Liver (tissue), 9 donors: ENCODE data around the gene GRAMD2A. TPM values are rescaled to one million over a fixed set of nuclear protein-coding genes. Genes with fewer than 3 reads are reported as not detected.

Experiments used
- DNase-seq: peaks from one replicate; pipeline ENCODE4 v3.0.0-alpha.2; 2017; ENCODE audit warnings: low spot score
- H3K27ac ChIP-seq, 2 donors: one replicate each; pipeline ENCODE4 v1.7.0; 2013; ENCODE audit warnings: inconsistent platforms in 2 of 2, low read length in 2 of 2, control low read depth in 1 of 2, low read depth in 1 of 2, mild to moderate bottlenecking in 1 of 2
- H3K27me3 ChIP-seq, 4 donors: one replicate each; pipeline versions ENCODE4 v1.6.1 to v1.7.0; 2013; ENCODE audit warnings: low read length in 3 of 4, inconsistent platforms in 1 of 4, mild to moderate bottlenecking in 1 of 4, moderate library complexity in 1 of 4; ENCODE audit not compliant: control insufficient read depth in 4 of 4, insufficient read depth in 4 of 4
- H3K36me3 ChIP-seq, 4 donors: one replicate each; pipeline versions ENCODE4 v1.6.1 to v1.7.0; 2013; ENCODE audit warnings: low read length in 3 of 4, mild to moderate bottlenecking in 3 of 4, low read depth in 1 of 4, moderate library complexity in 1 of 4; ENCODE audit not compliant: control insufficient read depth in 4 of 4, insufficient read depth in 3 of 4
- H3K4me1 ChIP-seq, 4 donors: one replicate each; pipeline versions ENCODE4 v1.6.1 to v1.7.0; 2013; ENCODE audit warnings: low read length in 3 of 4, mild to moderate bottlenecking in 3 of 4, moderate library complexity in 1 of 4; ENCODE audit not compliant: control insufficient read depth in 4 of 4, insufficient read depth in 4 of 4
- H3K4me3 ChIP-seq, 3 donors: one replicate each; pipeline versions ENCODE4 v1.6.1 to v1.7.0; 2013; ENCODE audit warnings: low read length in 3 of 3, control low read depth in 1 of 3, low read depth in 1 of 3, mild to moderate bottlenecking in 1 of 3
- H3K9ac ChIP-seq, 2 donors: one replicate each; pipeline ENCODE4 v1.7.0; 2013; ENCODE audit warnings: low read length in 2 of 2, mild to moderate bottlenecking in 2 of 2, moderate library complexity in 2 of 2, control low read depth in 1 of 2, low read depth in 1 of 2
- H3K9me3 ChIP-seq, 4 donors: one replicate each; pipeline versions ENCODE4 v1.6.1 to v1.7.0; 2013; ENCODE audit warnings: low read length in 3 of 4; ENCODE audit not compliant: control insufficient read depth in 4 of 4
- ATF3 ChIP-seq: IDR thresholded peaks from 2 replicates; pipeline ENCODE4 v1.6.1; 2016; ENCODE audit warnings: antibody characterized with exemption
- CTCF ChIP-seq: fragments of 150-350 bp; IDR thresholded peaks from 2 replicates; pipeline ENCODE4 v1.5.1; 2017; ENCODE audit warnings: improper control_type of control experiment, low read depth, low read length; ENCODE audit not compliant: missing input control
- EGR1 ChIP-seq, 2 donors: IDR thresholded peaks; 2 replicates each; pipeline ENCODE4 v1.6.1; 2016 to 2018; ENCODE audit warnings: antibody characterized with exemption in 2 of 2, low read depth in 2 of 2
- FOXA1 ChIP-seq: IDR thresholded peaks from 2 replicates; pipeline ENCODE4 v1.6.1; 2016; ENCODE audit warnings: antibody characterized with exemption
- FOXA2 ChIP-seq: IDR thresholded peaks from 2 replicates; pipeline ENCODE4 v1.6.1; 2016; ENCODE audit warnings: antibody characterized with exemption
- GABPA ChIP-seq, 2 donors: IDR thresholded peaks in 1 of 2; conservative IDR thresholded peaks in 1 of 2; 2 replicates each; pipeline ENCODE4 v1.6.1; 2016; ENCODE audit warnings: antibody characterized with exemption in 2 of 2, mild to moderate bottlenecking in 1 of 2, moderate library complexity in 1 of 2
- HNF4A ChIP-seq, 2 donors: conservative IDR thresholded peaks; 2 replicates each; pipeline ENCODE4 v1.6.1; 2016; ENCODE audit warnings: antibody characterized with exemption in 2 of 2, mild to moderate bottlenecking in 2 of 2
- HNF4G ChIP-seq: IDR thresholded peaks from 2 replicates; pipeline ENCODE4 v1.6.1; 2016; ENCODE audit warnings: antibody characterized with exemption
- JUND ChIP-seq, 2 donors: IDR thresholded peaks; 2 replicates each; pipeline ENCODE4 v1.6.1; 2016; ENCODE audit warnings: antibody characterized with exemption in 2 of 2
- MAX ChIP-seq: IDR thresholded peaks from 2 replicates; pipeline ENCODE4 v1.6.1; 2016; ENCODE audit warnings: antibody characterized with exemption
- NR2F2 ChIP-seq: IDR thresholded peaks from 2 replicates; pipeline ENCODE4 v1.6.1; 2016; ENCODE audit warnings: antibody characterized with exemption
- RAD21 ChIP-seq, 2 donors: IDR thresholded peaks; 2 replicates each; pipeline ENCODE4 v1.6.1; 2016; ENCODE audit warnings: antibody characterized with exemption in 2 of 2, mild to moderate bottlenecking in 2 of 2
- REST ChIP-seq: IDR thresholded peaks from 2 replicates; pipeline ENCODE4 v1.6.1; 2016; ENCODE audit warnings: antibody characterized with exemption, mild to moderate bottlenecking
- RXRA ChIP-seq, 2 donors: IDR thresholded peaks; 2 replicates each; pipeline ENCODE4 v1.6.1; 2017 to 2018; ENCODE audit warnings: antibody characterized with exemption in 2 of 2, mild to moderate bottlenecking in 1 of 2
- SP1 ChIP-seq: IDR thresholded peaks from 2 replicates; pipeline ENCODE4 v1.6.1; 2018; ENCODE audit warnings: antibody characterized with exemption, mild to moderate bottlenecking
- TAF1 ChIP-seq: conservative IDR thresholded peaks from 2 replicates; pipeline ENCODE4 v1.6.1; 2016; ENCODE audit warnings: antibody characterized with exemption, mild to moderate bottlenecking
- YY1 ChIP-seq: IDR thresholded peaks from 2 replicates; pipeline ENCODE4 v1.6.1; 2016; ENCODE audit warnings: antibody characterized with exemption, mild to moderate bottlenecking
- ZBTB33 ChIP-seq: IDR thresholded peaks from 2 replicates; pipeline ENCODE4 v1.6.1; 2016; ENCODE audit warnings: antibody characterized with exemption
- WGBS: extraction: QIAGEN DNeasy Blood & Tissue Kit; methylation state at CpG from one replicate; pipeline ENCODE4 v1.1.7; 2013; 5-methylcytosine and 5-hydroxymethylcytosine counted together
- polyA plus RNA-seq, 2 donors: library from polyadenylated mRNA; stranded (reverse) in 1 of 2; unstranded in 1 of 2; fragments of 200-250 nt in 1 of 2; fragments of >200 nt in 1 of 2; fragmentation: Nextera tagmentation in 1 of 2; extraction: Ambion mirVana in 1 of 2; gene quantifications; one replicate each; pipeline versions ENCODE4 v1.2.1 to v1.2.3, GENCODE V29; 2013 to 2015
- total RNA-seq, 2 donors: library from RNA; depleted of rRNA; stranded (reverse); fragments of >200 nt; gene quantifications; one replicate each; pipeline ENCODE4 v1.2.3, GENCODE V29; 2014
- donor health status: healthy.
- donor health status: healthy.
- donor health status: healthy.
- donor health status: healthy.
- donor health status: healthy.

Gene GRAMD2A
- total and polyA plus RNA-seq, 4 donors: not detected

- peaks cover 2 to 24% (median 10%) of the 10 kb centered on the region in 4 donors for H3K36me3 ChIP-seq
- H3K27ac ChIP-seq: no peak overlapping the region
- 98% methylated on average over 3 of the region's 3 CpGs for WGBS
- no peaks in the 10 kb centered on the region for H3K9me3 ChIP-seq
- TF ChIP-seq EGR1 (IDR thresholded peaks at IDR 0.05; ENCODE audit: low read depth in 2 of 2): no peak
- no peak for TF ChIP-seq NR2F2
- no peak for TF ChIP-seq JUND (IDR thresholded peaks at IDR 0.05)
- no peak for TF ChIP-seq SP1
- TF ChIP-seq FOXA2: no peak
- TF ChIP-seq FOXA1: no peak
- TF ChIP-seq MAX: no peak
- TF ChIP-seq REST: no peak
- TF ChIP-seq HNF4A (conservative IDR thresholded peaks at IDR 0.05): no peak
- no peak for TF ChIP-seq TAF1
- no peak for TF ChIP-seq GABPA (IDR thresholded peaks at IDR 0.05 in 1 of 2, conservative IDR thresholded peaks at IDR 0.05 in 1 of 2)
- TF ChIP-seq ZBTB33: no peak
- no peak for TF ChIP-seq RAD21 (IDR thresholded peaks at IDR 0.05)
- H3K4me3 ChIP-seq: no peak overlapping the region
- DNase-seq: no peak
- H3K27me3 ChIP-seq: no peaks in the 10 kb centered on the region
- no peak overlapping the region for H3K9ac ChIP-seq
- no peaks in the 10 kb centered on the region for H3K4me1 ChIP-seq
Measured at GRCh38 chr15:72238586-72238985, 41.0 kb upstream of the GRAMD2A start.

- TF ChIP-seq HNF4A (conservative IDR thresholded peaks at IDR 0.05): no peak
- no peak for TF ChIP-seq NR2F2
- no peak for TF ChIP-seq HNF4G
- TF ChIP-seq ZBTB33: no peak
- no peak for TF ChIP-seq JUND (IDR thresholded peaks at IDR 0.05)
- no peak for TF ChIP-seq GABPA (IDR thresholded peaks at IDR 0.05 in 1 of 2, conservative IDR thresholded peaks at IDR 0.05 in 1 of 2)
- no peak for TF ChIP-seq FOXA1
- TF ChIP-seq CTCF: no peak
- TF ChIP-seq ATF3: no peak
- TF ChIP-seq RAD21 (IDR thresholded peaks at IDR 0.05): no peak
- no peak for TF ChIP-seq SP1
- TF ChIP-seq FOXA2: no peak
- TF ChIP-seq YY1: no peak
- no peak for TF ChIP-seq MAX
- no peak for TF ChIP-seq RXRA (IDR thresholded peaks at IDR 0.05)
- no peak for TF ChIP-seq REST
- no peak for TF ChIP-seq EGR1 (IDR thresholded peaks at IDR 0.05; ENCODE audit: low read depth in 2 of 2)
- TF ChIP-seq TAF1: no peak
- Histone ChIP-seq H3K4me3 (no peak overlapping the region), H3K4me1 (no peaks in the 10 kb centered on the region), H3K27me3 (no peaks in the 10 kb centered on the region), H3K27ac (no peak overlapping the region), H3K36me3 (peaks cover 2 to 20% (median 9%) of the 10 kb centered on the region in 4 donors), H3K9me3 (no peaks in the 10 kb centered on the region), H3K9ac (no peak overlapping the region)
- DNase-seq: no peak
- WGBS: 95% methylated on average over 1 of the region's 1 CpG
Measured at GRCh38 chr15:72237853-72238224, 40.3 kb upstream of the GRAMD2A start.
